Neuronal stem cell (in vitro differentiated cells): ENCODE data around the gene ILRUN.
"Not testable (repeated sequence)": the region's sequence is repeated elsewhere in the genome, so short reads cannot be mapped to it uniquely, and the experiment has no call there.

Source experiments
- DNase-seq: peaks from one replicate; pipeline ENCODE4 v3.0.0-alpha.2; 2013; ENCODE audit warnings: low spot score
- H2AFZ ChIP-seq: one replicate; pipeline ENCODE4 v1.6.1; 2013; ENCODE audit warnings: mild to moderate bottlenecking, low read length, inconsistent platforms
- H2AK5ac ChIP-seq: 2 replicates; pipeline ENCODE4 v1.6.1; 2013; ENCODE audit warnings: low read depth, mild to moderate bottlenecking, inconsistent platforms, low read length, moderate library complexity, mixed read lengths
- H2BK120ac ChIP-seq: 2 replicates; pipeline ENCODE4 v1.6.1; 2013; ENCODE audit warnings: low read depth, mild to moderate bottlenecking, inconsistent platforms, low read length, moderate library complexity, mixed read lengths
- H2BK12ac ChIP-seq: one replicate; pipeline ENCODE4 v1.6.1; 2013; ENCODE audit warnings: low read length, inconsistent platforms
- H2BK15ac ChIP-seq: 2 replicates; pipeline ENCODE4 v1.6.1; 2013; ENCODE audit warnings: mild to moderate bottlenecking, low read length, inconsistent platforms, mixed read lengths
- H2BK5ac ChIP-seq: one replicate; pipeline ENCODE4 v1.6.1; 2013; ENCODE audit warnings: inconsistent platforms, mild to moderate bottlenecking, low read length, moderate library complexity
- H3K14ac ChIP-seq: one replicate; pipeline ENCODE4 v1.6.1; 2013; ENCODE audit warnings: low read length, inconsistent platforms
- H3K18ac ChIP-seq: 2 replicates; pipeline ENCODE4 v1.6.1; 2013; ENCODE audit warnings: low read length, inconsistent platforms
- H3K23ac ChIP-seq: 2 replicates; pipeline ENCODE4 v1.6.1; 2013; ENCODE audit warnings: low read depth, mild to moderate bottlenecking, mixed read lengths, low read length, inconsistent platforms; ENCODE audit not compliant: poor library complexity
- H3K27ac ChIP-seq: replicated peaks from 3 replicates; pipeline ENCODE4 v1.5.1; 2013; ENCODE audit warnings: low read length, inconsistent platforms
- H3K27me3 ChIP-seq, 3 experiments: 2 replicates each; pipeline ENCODE4 v1.6.1; 2013; ENCODE audit warnings: low read length in 3 of 3, mild to moderate bottlenecking in 2 of 3, inconsistent platforms in 1 of 3, low read depth in 1 of 3, mixed read lengths in 1 of 3, moderate library complexity in 1 of 3; ENCODE audit not compliant: control insufficient read depth in 3 of 3, insufficient read depth in 3 of 3
- H3K36me3 ChIP-seq, 2 donors: replicated peaks in 1 of 2; 2 replicates each; pipeline ENCODE4 v1.6.1; 2013; ENCODE audit warnings: low read length in 2 of 2; ENCODE audit not compliant: control insufficient read depth in 2 of 2, insufficient read depth in 2 of 2
- H3K4ac ChIP-seq: 2 replicates; pipeline ENCODE4 v1.6.1; 2013; ENCODE audit warnings: inconsistent platforms, mild to moderate bottlenecking, low read length, moderate library complexity
- H3K4me1 ChIP-seq, 2 donors: 1 replicate in 1 of 2; 2 replicates in 1 of 2; pipeline ENCODE4 v1.6.1; 2013; ENCODE audit warnings: low read length in 2 of 2, low read depth in 1 of 2; ENCODE audit not compliant: control insufficient read depth in 2 of 2, insufficient read depth in 1 of 2
- H3K4me2 ChIP-seq: one replicate; pipeline ENCODE4 v1.6.1; 2013; ENCODE audit warnings: mild to moderate bottlenecking, low read length, inconsistent platforms; ENCODE audit not compliant: insufficient read depth, poor library complexity, severe bottlenecking
- H3K4me3 ChIP-seq, 2 donors: 2 replicates each; pipeline ENCODE4 v1.5.1; 2013; ENCODE audit warnings: low read length in 2 of 2, mild to moderate bottlenecking in 2 of 2, inconsistent platforms in 1 of 2, moderate library complexity in 1 of 2
- H3K79me1 ChIP-seq: one replicate; pipeline ENCODE4 v1.6.1; 2013; ENCODE audit warnings: low read depth, mild to moderate bottlenecking, inconsistent platforms, low read length, moderate library complexity
- H3K9ac ChIP-seq: one replicate; pipeline ENCODE4 v1.6.1; 2013; ENCODE audit warnings: mild to moderate bottlenecking, low read depth, low read length, inconsistent platforms; ENCODE audit not compliant: poor library complexity
- H3K9me3 ChIP-seq, 2 donors: replicated peaks in 1 of 2; 2 replicates each; pipeline versions ENCODE3 to v1.6.1; 2013; ENCODE audit warnings: low read length in 2 of 2, mild to moderate bottlenecking in 2 of 2, inconsistent platforms in 1 of 2, low read depth in 1 of 2, mixed read lengths in 1 of 2, moderate library complexity in 1 of 2; ENCODE audit not compliant: control insufficient read depth in 2 of 2, insufficient read depth in 1 of 2
- H4K8ac ChIP-seq: one replicate; pipeline ENCODE4 v1.6.1; 2013; ENCODE audit warnings: low read depth, mild to moderate bottlenecking, inconsistent platforms, low read length, moderate library complexity
- H4K91ac ChIP-seq: one replicate; pipeline ENCODE4 v1.6.1; 2013; ENCODE audit warnings: low read length, low read depth, mild to moderate bottlenecking, inconsistent platforms; ENCODE audit not compliant: poor library complexity
- WGBS, 2 donors: extraction: QIAGEN DNeasy Blood & Tissue Kit; methylation state at CpG; one replicate each; pipeline ENCODE4 v1.1.7; 2013; ENCODE audit warnings: missing lambda C conversion rate in 2 of 2, mixed read lengths in 1 of 2; ENCODE audit not compliant: insufficient read length in 2 of 2, insufficient replicate concordance in 1 of 2; ENCODE audit errors: extremely low coverage in 2 of 2; 5-methylcytosine and 5-hydroxymethylcytosine counted together

ILRUN gene

GRCh38 chr6:34655876-34656377, 40.6 kb downstream of the ILRUN start:
- not testable (repeated sequence) for H2BK12ac ChIP-seq, H3K4ac ChIP-seq, H3K27ac ChIP-seq, H2BK120ac ChIP-seq, H3K9ac ChIP-seq, H3K14ac ChIP-seq, H3K9me3 ChIP-seq, H2BK5ac ChIP-seq, H3K4me2 ChIP-seq, H3K4me3 ChIP-seq, H4K8ac ChIP-seq, H3K79me1 ChIP-seq, DNase-seq, H3K27me3 ChIP-seq, H4K91ac ChIP-seq, H2AK5ac ChIP-seq, H2AFZ ChIP-seq, H3K23ac ChIP-seq, H3K18ac ChIP-seq, H2BK15ac ChIP-seq
- WGBS, 2 donors = no CpG with 5 or more reads among the region's 11 CpGs
- H3K36me3 ChIP-seq = peaks cover 1 to 28% of the 10 kb centered on the region in 2 donors
- H3K4me1 ChIP-seq = peaks cover 2 to 11% of the 10 kb centered on the region in 2 donors

DNA sequence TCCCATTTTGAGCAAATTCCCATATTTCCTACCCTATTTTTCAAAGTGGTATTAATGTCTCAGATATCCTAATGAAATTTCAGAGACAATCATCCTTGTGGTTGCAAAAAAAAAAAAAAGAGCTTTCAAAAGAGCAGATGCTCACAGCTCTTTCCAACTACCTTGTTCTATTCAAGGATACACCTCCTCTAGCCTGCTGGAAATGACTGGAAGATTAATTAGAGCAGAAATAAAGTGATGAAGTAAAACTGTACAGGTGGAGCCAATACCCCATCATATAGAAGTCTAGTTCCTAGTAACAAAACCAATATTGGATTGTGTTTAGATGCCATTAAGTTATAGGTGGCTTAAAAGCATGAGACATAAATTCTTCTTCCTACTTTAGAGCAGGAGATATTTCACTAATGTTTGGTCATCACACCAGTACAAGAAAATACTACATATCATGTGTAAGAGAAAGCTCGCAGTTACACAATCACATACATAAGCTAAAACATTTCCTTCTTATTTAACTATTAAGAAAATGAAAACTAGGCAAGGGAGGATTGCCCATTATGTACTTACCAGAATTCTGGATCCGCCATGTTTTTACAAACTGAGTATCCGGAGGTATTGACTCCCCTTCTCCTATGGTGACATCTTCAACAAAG, 42.4 kb downstream of the ILRUN start:
- no peak overlapping the region for H2AFZ ChIP-seq
- H2BK5ac ChIP-seq = no peak overlapping the region
- no peak overlapping the region for H3K9ac ChIP-seq
- peaks cover 1 to 34% of the 10 kb centered on the region in 2 donors for H3K36me3 ChIP-seq
- H2BK12ac ChIP-seq = no peak overlapping the region
- no peak overlapping the region for H2BK15ac ChIP-seq
- H4K8ac ChIP-seq = no peak overlapping the region
- no peak overlapping the region for H2BK120ac ChIP-seq
- H3K18ac ChIP-seq = no peak overlapping the region
- H3K79me1 ChIP-seq = no peaks in the 10 kb centered on the region
- no peak overlapping the region for H2AK5ac ChIP-seq
- no peak overlapping the region for H3K27ac ChIP-seq
- peaks cover 2 to 11% of the 10 kb centered on the region in 2 donors for H3K4me1 ChIP-seq
- no peaks in the 10 kb centered on the region for H3K9me3 ChIP-seq
- no peak for DNase-seq
- H3K14ac ChIP-seq = no peak overlapping the region
- H3K4me2 ChIP-seq = no peak overlapping the region
- H3K4me3 ChIP-seq = no peak overlapping the region
- WGBS, 2 donors = no CpG with 5 or more reads among the region's 3 CpGs
- H3K23ac ChIP-seq = no peak overlapping the region
- no peak overlapping the region for H4K91ac ChIP-seq
- H3K4ac ChIP-seq = no peak overlapping the region
- H3K27me3 ChIP-seq = no peaks in the 10 kb centered on the region

GRCh38 chr6:34652263-34652662, 44.3 kb downstream of the ILRUN start:
- H3K9me3 ChIP-seq = no peaks in the 10 kb centered on the region
- no peak overlapping the region for H3K23ac ChIP-seq
- H3K4me2 ChIP-seq = no peak overlapping the region
- no peak overlapping the region for H2BK120ac ChIP-seq
- no peak overlapping the region for H2BK12ac ChIP-seq
- no peaks in the 10 kb centered on the region for H3K27me3 ChIP-seq
- no peak overlapping the region for H4K91ac ChIP-seq
- H4K8ac ChIP-seq = no peak overlapping the region
- H3K27ac ChIP-seq = no peak overlapping the region
- H3K79me1 ChIP-seq = no peaks in the 10 kb centered on the region
- no peak overlapping the region for H2BK15ac ChIP-seq
- peaks cover 1 to 44% of the 10 kb centered on the region in 2 donors for H3K36me3 ChIP-seq
- no peak overlapping the region for H3K4ac ChIP-seq
- DNase-seq = no peak
- no peak overlapping the region for H3K4me3 ChIP-seq
- H3K18ac ChIP-seq = no peak overlapping the region
- no peak overlapping the region for H2AFZ ChIP-seq
- peaks cover 0 to 5% of the 10 kb centered on the region in 2 donors for H3K4me1 ChIP-seq
- H3K14ac ChIP-seq = no peak overlapping the region
- no CpG with 5 or more reads among the region's 1 CpG for WGBS, 2 donors
- H2AK5ac ChIP-seq = no peak overlapping the region
- H3K9ac ChIP-seq = no peak overlapping the region
- no peak overlapping the region for H2BK5ac ChIP-seq

GRCh38 chr6:34650823-34651222, 45.7 kb downstream of the ILRUN start:
- Histone ChIP-seq H3K9ac (no peak overlapping the region), H3K36me3 (peaks cover 4 to 56% of the 10 kb centered on the region in 2 donors), H4K91ac (no peak overlapping the region), H2AK5ac (no peak overlapping the region), H2BK12ac (no peak overlapping the region), H2BK15ac (no peak overlapping the region), H2BK5ac (no peak overlapping the region), H3K14ac (no peak overlapping the region), H3K9me3 (no peaks in the 10 kb centered on the region), H2BK120ac (no peak overlapping the region), H3K4me1 (no peaks in the 10 kb centered on the region), H3K27ac (no peak overlapping the region), H3K79me1 (no peaks in the 10 kb centered on the region), H2AFZ (no peak overlapping the region), H3K4me3 (no peak overlapping the region), H3K18ac (no peak overlapping the region), H3K4ac (no peak overlapping the region), H3K23ac (no peak overlapping the region), H4K8ac (no peak overlapping the region), H3K27me3 (no peaks in the 10 kb centered on the region), H3K4me2 (no peak overlapping the region)
- no CpG with 5 or more reads among the region's 2 CpGs for WGBS, 2 donors
- DNase-seq = no peak
